ENCODE measurements around the gene GLIS1.

The GLIS1 gene

DNA sequence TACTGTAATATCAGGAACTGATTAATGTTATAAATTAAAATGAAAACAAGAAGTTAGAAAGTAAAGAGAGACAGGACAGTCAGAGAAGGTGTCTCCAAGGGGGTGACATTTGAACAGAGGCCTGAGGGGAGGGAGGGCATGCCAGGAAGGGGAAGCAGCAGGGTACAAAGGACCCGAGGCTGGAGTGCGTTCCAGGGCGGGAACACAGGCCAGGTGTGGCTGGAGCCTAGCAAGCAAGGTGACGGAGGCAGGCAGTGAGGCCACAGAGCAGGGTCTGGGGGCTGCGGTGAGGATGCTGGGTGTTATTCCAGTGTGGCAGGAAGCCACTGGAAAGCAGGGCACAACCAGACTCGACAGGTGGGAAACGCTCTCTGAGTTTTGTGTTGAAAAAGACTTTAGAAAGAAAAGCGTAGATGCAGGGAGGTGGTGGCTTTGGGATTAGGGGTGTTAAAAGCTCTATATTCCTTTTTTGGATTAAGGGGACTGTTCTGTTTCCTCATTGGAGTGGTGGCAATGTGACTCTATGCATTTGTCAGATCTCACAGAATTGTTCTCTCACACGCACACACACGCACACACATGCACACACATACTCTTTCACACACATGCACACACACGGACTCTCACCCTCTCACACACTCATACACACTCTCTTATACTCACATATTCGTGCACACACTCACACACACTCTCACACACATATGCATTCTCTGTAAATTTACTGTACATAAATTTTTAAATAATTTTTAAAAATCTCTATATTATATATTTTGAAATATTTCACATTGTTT is 124.5 kb downstream of the GLIS1 start:
- no peak for DNase-seq

DNA sequence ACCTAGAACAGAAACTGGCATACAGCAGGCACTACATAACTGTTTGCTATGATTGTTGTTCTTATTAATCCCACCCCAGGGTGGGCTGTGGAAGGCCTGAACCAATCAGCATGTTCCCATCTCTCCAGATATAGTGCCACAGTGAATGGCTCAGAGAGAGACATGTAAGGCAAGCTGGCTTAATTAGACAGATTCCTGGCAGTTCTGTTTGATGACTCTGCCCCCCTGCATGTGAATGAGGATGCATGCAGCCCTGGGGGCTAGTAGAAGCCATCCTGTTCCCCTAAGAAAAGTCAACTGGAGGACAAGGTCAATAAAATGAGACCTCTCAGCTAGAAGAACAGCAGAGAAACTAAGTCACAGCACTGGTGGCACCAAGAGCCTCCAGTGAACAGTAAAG is 130.3 kb downstream of the GLIS1 start:
- DNase-seq: no peak

DNA sequence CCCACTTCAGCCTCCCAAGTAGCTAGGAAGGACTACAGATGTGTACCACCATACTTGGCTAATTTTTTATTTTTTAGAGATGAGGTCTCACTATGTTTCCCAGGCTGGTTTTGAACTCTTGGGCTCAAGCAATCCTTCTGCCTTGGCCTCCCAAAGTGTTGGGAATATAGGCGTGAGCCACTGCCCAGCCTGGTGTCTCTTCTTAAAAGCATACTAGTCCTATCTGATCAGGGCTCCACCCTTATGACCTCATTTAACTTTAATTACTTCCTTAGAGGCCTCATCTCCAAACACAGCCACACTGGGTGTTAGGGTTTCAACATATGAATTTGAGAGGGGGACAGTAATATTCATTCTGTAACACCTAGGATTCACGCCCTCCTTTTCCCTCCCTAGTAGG is 130.9 kb downstream of the GLIS1 start:
- no peak for DNase-seq

DNA sequence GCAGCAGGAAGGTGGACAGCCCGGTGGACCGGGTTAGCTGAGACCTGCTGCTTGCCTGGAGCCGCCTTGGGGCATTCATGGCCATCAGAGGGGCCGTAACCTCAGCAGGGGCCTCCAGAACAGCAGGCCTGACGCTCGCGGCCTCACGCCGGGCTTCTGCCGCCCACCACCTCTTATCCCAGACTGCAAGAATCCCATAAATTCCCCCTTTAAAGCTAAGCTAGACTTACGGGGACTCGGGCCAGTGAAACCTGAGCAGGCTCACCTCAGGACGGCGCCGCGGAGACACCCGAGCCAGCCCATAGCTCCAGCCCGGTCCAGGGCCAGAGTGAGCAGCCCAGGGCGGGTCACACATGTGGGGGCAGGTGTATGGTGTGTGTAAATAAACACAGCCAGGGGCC is 132.3 kb downstream of the GLIS1 start:
- DNase-seq: no peak

DNA sequence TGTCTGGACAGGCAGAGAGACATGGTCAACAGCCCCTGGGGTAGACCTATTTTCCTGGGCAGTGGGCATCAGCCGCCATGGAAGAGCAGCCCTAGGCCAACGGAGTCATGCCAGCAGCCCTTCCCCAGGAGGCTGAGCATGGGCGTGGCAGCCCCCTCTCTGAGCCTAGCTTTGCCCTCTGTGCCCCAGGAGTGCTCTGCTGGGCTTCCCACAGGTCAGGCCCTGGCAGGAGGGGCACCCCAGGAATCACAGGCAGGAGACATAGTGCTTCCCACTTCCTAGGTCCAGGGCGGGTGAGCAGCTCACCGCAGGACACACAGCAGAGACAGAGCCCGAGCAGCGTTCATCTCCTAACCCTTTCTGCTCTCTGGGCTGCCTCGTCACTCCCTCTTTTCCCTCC is 132.8 kb downstream of the GLIS1 start:
- no peak for DNase-seq

DNA sequence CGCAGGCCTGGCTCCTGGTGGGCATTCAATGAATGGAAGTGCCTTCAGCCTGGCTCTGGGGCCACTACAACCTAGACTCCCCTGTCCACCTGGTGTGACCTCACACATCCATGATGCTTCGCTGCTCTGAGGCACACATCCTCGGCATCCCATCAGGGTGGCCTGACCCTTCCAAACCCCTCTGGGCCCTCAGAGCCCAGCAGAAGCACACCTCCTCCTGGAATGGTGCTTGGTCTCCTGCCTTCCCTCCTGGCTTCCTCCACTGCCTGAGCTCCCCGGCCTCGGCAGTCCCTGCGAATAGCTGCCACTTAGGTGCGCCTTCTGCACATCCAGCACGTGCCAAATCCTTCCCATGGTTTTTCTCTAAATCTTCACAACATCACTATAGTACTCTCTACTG is 133.8 kb downstream of the GLIS1 start:
- DNase-seq: peak in 1 of 2 experiments; percentile 9

DNA sequence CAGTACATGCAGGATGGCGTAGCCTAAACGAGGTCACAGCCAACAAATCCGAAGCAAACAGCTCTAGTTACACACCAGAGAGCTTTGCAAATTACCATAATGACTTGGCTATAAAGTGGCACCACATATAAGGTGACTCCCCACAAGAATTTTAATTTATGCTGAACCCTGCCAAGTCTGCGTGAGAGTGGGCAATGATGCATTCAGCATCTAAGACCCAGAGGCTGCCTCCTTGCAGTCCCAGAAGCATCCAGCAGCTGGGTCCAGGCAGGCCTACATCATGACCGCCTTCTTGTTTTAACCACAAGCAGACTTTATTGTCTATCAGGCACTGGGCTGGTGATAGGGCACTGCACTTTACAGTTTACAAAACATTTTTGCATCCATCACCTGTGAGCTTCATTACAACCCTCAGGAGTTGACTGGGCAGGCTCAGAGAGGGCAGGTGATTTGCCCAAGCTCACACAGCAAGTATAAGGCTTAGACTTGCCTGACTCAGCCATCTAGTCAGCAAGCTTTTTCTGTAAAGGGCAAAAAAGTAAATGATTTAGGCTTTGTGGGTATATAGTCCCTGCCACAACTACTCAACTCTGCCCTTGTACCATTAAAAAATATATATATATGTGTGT is 134.6 kb downstream of the GLIS1 start:
- no peak for DNase-seq

DNA sequence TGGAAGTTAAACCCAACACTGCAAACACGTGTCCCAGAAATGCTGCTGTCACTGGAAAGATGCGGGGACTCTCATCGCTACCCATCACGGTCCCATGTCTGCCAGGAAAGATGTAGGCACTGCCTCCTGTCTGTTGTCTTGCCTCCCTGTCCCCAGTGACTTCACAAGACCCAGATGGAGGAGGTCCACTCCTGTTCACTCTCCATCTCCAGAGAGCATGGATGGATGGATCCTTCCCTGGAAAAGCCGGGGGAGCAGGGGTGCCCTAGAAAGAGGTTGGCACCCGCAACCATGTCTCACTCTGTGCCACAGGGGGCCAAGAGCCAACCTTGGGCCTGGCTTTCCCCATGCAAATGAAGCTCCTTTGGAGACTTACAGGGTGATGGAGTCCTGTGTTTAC is 135.5 kb downstream of the GLIS1 start:
- DNase-seq: no peak

DNA sequence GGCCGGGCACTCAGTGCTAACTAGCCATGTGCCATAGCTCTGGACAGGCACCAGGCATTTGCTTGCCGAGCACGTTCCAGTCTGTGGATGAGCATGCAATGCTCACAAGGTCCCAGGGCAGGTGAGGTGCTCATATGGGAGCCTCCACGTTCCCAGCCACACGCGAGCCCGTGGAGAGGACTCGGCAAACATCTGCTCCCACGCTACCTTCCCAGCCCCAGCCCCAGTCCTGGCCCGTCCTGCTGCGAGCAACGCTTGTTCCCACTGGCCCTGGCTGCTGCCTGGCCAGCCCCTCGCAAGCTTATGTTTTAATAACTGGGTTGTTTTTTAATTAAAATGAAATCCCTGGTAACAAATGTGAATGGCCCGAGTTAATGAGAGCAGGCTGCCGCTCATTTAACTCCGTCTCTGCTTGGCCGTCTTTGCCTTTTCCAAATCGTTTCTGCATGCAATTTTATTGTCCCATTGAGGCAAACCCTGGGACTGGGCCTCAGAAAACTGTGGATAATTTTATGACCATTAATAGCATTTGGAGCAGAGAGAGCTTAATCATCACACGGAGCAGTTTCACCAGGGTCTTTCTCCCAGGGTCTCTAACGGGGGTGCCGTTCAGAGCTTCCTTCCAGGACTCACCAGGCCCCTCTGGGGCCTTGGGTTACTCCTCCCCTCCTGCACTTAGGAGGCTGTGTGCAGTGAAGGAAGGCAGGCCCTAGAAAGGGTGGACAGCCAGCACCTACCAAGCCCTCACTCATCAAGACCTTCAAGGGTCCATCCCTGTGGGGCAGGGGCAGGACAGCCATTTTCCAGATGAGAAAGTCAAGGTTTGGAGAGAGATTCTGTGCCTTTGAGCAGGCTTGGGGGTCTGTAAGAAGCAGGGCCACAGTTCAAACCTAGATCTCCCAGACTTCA is 136.8 kb downstream of the GLIS1 start:
- no peak for DNase-seq

DNA sequence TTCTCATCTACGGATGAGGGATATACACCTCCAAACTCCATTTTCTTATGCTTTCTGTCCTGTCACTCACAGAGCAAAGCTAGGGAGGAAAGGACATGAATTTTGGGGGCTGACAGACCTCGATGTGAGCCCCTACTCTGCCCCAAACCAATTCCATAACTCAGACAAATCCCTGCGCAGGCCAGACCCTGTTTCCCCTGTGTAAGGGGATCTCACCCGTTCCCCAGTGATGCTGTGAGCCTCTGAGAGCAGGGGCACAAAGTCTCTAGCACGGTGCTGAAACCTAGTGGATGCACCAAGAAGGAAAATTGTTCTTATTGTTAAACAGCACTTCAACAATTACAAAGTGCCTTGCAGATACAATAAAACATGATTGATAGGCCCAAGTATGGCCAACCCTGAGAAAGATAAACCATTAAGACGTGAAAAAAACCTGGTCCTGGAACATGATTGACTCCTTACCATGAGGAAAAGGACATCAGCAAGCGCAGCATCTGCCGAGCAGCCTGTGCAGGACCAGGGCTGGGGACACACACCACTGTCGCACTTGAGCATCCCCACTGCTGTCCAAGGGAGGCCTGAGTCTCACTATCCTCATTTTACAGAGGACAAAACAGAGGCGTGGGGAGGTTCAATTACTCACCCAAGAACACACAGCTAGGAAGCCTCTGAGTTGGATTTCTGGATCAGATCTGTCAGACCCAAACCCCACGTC is 137.8 kb downstream of the GLIS1 start:
- no peak for DNase-seq

DNA sequence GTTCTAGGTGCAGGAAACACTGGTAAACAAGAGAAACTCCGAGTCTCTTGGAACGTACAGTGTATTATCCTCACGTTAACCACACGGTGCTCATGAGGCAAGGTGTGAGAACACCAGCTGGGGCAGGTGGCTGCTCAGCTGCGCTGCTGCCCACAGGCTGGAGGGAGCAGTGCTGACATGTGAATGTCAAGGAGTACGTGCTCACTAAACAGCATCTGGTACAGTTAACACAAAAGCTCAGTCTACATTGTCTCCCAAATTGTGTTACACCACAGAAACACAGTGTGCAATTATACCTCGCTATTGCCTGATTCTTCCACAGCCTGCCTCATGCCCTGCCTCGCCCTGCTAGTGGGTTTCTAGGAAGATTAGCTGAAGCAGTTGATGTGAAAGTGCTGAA is 138.4 kb downstream of the GLIS1 start:
- peak in 1 of 2 experiments; percentile 38 for DNase-seq

DNA sequence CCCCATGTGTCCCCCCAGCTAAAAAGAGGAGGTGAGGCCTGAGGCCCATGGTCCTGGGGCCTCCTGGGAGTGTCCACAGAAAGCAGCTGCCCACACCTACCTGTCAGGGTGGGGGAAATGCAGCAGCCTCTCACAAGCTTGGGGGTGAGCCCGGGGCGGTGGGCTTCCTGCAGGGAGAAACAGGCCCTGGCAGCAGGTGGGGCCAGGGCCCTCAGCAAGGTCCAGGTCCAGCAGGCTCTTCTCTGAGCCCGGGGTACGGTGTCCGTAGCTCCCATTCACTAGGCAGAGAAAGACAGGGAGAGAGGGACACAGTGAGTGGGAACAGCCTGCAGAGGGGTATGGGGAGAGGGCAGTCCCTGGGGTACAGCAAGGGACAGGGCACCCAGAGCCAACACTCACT is 139.0 kb downstream of the GLIS1 start:
- DNase-seq: no peak

DNA sequence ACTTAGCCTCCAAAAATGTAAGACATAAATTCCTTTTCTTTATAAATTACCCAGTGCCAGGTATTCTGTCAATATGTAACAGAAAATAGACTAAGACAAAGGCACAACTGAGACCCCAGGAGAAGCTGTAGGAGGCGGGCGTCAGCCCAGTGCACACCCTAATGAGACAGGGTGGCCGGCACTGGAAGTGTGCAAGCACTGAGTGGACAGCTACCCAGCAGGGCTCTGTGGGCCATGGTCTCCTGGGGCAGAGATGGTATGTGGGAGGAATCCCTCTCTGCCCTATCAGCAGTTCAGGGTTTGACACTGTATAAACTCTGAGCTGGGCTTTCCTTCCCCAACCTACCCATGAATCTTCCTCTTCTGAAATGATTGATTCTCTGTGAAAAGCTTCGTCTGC is 139.5 kb downstream of the GLIS1 start:
- DNase-seq: no peak

DNA sequence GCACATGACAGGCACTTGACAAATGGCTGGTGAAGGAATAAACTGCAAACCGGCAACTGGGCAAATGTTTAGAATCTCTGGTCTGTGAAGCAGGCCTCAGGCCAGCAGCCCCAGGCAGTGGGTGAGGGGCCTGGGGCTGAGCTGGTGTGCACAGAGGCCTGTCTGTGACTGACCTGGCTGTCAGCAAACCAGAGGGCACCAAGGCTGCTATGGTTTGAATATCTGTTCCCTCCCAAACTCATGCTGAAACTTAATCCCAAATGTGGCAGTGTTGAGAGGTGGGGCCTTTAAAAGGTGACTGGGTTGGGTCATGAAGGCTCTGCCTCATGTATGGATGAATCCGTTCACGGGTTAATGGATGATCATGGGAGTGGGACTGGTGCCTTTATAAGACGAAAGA is 140.0 kb downstream of the GLIS1 start:
- DNase-seq: no peak

DNA sequence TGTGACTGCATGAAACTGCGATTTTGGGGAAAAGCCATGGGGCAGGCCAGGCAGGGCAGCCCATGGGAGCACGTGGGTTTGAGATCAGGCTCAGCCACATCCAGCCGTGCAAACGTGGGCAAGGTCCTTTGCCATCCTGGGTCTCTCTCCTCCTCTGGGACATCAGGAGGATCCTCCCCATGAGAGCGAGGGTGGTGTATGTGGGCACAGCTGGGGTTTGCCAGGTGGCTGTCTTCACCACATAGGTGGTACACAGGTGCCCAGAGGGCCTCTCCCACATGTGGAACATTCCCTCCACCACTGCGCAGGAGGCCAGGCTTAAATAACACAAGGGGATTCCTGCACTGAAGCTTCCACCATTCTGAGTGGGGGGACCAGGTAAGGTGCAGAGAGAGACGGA is 143.1 kb downstream of the GLIS1 start:
- DNase-seq: no peak

DNA sequence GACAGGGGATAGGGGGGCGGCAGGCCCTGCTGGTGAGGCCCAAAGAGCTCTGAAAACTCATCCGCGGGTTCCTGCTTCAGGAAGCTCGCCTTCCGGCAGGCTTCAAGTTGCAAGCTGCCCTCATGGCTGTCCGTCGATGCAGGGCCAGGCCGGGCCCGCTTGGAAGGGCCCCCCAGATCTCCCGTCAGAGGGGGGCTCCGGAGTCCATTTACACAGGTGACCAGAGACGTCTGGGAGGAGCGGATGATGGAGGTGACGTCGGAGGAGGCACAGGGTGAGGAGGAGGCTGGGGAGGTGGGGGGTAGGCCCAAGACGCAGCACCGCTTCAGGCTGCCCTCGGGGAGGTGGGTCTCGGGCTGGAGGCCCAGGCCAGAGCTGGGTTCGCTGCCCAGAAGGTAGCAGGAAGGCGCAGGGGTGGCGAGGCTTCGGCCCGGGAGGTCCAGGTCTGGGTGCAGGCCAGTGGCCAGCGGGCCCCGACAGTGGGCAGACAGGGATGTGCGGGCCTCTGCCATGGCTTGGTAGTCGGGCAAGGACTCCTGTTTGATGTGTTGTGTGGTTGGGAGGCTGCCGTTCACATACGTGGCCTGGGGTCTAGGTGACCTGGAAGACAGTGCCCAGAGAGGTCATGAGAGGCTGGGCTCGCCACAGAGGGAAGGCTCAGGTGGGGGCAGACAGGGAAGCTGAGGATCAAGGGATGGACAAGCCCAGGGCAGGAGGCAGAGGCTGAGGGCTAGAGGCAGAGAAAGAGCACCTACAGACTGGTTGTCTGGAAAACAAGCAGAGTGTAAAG is 144.4 kb downstream of the GLIS1 start:
- no peak for DNase-seq

DNA sequence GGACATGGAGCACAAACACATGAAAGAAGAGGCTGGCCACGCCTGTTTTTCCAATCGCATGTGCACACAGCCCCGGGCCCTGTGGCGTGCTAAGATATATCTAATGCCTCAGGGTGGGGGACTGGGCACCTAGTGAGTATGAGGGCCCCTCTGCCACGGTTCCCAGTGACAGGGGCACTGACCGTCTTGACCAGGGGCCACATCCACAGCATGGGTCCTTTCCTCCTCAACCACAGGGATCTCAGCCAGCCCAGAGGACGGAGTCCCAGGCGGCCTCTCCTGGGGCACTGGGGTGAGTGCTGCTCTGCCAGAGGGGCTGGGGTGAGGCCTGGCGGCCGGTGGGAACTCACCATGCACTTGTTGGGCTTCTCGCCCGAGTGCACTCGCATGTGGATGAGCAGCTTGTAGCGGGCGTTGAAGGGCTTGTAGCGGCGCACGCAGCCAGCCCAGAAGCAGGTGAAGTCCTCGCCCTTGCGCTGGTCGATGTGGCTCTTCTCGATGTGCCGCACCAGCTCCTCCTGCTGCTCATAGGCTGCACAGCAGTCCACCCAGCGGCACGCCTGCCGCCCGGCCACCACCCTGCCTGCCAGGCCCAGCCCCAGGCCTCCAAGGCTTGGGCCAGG is 145.1 kb downstream of the GLIS1 start:
- DNase-seq: peak; percentile 28 to 70

DNA sequence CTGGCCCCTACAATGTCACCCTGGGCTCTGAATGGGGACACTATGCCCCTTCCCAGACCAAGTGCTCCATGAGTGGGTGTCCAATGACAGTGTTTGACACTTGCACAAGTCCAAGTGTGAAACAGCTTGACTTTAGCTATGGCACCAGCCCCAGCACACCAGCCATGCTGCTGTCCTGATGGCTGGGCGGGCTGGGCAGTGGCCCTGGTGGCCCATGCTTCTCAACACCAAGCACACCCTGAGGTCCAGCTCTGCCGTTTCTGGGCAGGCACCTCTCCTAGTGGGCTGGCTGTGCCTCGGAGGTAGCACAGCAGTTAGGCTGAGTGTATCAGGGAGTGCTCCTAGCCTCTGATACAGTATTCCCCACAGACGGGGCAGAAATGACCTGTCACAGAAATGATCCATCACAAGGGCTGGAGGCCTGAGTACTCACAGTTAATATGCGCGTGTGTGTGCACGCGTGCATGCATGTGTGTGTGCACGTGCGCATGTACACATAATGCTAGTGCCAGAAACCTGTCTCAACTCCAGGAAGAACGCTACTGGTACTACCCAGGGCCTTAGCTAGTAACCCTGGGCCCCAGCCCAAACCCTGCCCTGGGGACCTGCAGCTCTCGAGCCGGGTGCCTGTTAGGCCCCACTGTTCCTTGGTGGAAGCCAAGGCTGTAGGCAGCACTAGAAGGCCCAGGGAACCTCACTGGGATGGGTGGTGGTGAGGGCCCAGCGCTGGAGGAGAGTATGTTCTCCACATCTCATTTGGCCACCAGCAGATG is 145.8 kb downstream of the GLIS1 start:
- no peak for DNase-seq

DNA sequence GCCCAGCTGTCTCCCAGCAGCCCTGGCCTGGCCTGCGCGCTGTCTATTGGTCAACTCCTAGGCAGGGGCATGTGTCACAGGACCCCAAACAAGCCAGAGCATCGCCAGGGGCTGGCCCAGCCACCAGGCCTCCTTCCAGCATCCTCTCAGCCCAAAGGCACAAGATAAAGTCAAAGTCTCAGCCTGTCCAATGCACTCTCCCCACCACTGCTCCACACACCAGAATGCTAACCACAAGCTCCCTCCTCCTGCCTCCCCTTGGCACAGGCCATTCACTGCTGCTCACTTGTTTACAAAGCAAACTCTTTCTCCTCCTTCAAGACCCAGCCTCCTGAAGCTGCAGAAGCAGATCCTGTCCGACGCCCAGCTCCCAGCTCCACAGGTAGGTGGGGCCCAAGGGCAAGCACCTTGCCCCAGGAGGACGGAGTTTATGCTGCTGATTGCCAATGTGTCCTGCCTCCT is 146.4 kb downstream of the GLIS1 start:
- DNase-seq: no peak

DNA sequence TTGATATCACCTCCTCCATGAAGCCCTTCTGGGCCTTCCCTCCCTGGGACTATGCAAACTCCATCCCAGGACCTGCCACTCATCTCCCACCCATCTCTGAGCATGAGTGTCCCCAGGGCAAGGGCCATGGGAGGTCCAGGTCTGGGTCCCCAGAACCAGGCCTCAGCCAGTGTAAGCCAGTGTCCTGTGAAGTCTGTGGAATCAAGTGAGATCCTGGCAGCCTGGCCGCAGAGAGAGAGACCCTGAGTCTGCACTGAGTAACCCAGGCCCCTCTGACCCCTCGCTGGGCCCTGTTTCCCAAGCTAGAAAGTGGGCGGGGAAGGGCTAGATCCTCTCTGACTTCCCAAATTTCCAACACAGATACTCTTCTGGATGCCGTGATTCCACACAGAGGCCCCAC is 147.0 kb downstream of the GLIS1 start:
- DNase-seq: no peak

All from NCI-H524 (cell line).